ENCODE results near the gene SLC28A1. TPM values are rescaled to one million over a fixed set of nuclear protein-coding genes. Genes with fewer than 3 reads are reported as not detected.

Gene SLC28A1
- total RNA-seq, 1 experiment from 2014 or later: 0.13 TPM

- Histone ChIP-seq H3K4ac (ENCODE audit: low read depth, low read length) (no peak overlapping the region), H3K18ac (ENCODE audit: insufficient read length, low read depth, low read length) (no peak overlapping the region), H3K4me1 (ENCODE audit: insufficient read depth, low read length) (no peaks in the 10 kb centered on the region), H2BK12ac (ENCODE audit: insufficient read length, low read depth, low read length) (no peak overlapping the region), H2AFZ (ENCODE audit: low read length) (no peak overlapping the region), H4K20me1 (ENCODE audit: control insufficient read depth, insufficient read depth, insufficient read length) (no peaks in the 10 kb centered on the region), H2AK5ac (ENCODE audit: insufficient read length, low read length) (no peak overlapping the region), H3K27me3 (ENCODE audit: insufficient read depth, low read length) (no peaks in the 10 kb centered on the region), H3K79me2 (ENCODE audit: insufficient read depth, low read length) (no peaks in the 10 kb centered on the region), H3K4me2 (ENCODE audit: insufficient read depth, insufficient read length, low read length) (no peak overlapping the region), H2BK20ac (ENCODE audit: low read depth, low read length, poor library complexity, severe bottlenecking) (no peak overlapping the region), H3K14ac (ENCODE audit: insufficient read depth, low read length) (no peak overlapping the region), H4K5ac (ENCODE audit: insufficient read length, low read depth, low read length) (no peak overlapping the region), H3K27ac (ENCODE audit: insufficient read length, low read depth, low read length) (no peak overlapping the region), H4K91ac (ENCODE audit: insufficient read length, low read depth, low read length) (no peak overlapping the region), H3K23ac (ENCODE audit: insufficient read length, low read depth, low read length) (no peak overlapping the region), H3K56ac (ENCODE audit: insufficient read length, low read depth, low read length) (no peak overlapping the region), H3K9me3 (ENCODE audit: control insufficient read depth, low read depth, low read length) (no peaks in the 10 kb centered on the region), H4K8ac (replicated peaks; ENCODE audit: insufficient read length, low read depth, low read length) (no peak overlapping the region), H3K9ac (ENCODE audit: extremely low read depth, insufficient read length, low read length) (no peak overlapping the region), H2BK15ac (ENCODE audit: low read depth, low read length) (no peak overlapping the region), H3K23me2 (ENCODE audit: insufficient read length, low read depth, low read length, poor library complexity, severe bottlenecking) (no peaks in the 10 kb centered on the region), H2BK5ac (ENCODE audit: insufficient read length, low read length) (no peak overlapping the region), H3K79me1 (ENCODE audit: insufficient read depth, low read depth, low read length, poor library complexity, severe bottlenecking) (no peaks in the 10 kb centered on the region), H2BK120ac (ENCODE audit: low read depth, low read length, poor library complexity, severe bottlenecking) (no peak overlapping the region), H3T11ph (ENCODE audit: low read length) (no peak overlapping the region)
- H3K4me1 Mint-ChIP-seq: peaks cover 0 to 4% of the 10 kb centered on the region in 2 experiments; a peak in 2 of 4 replicates
- DNase-seq: no peak
- peaks cover 0 to 2% of the 10 kb centered on the region in 2 experiments; a peak in 1 of 5 replicates for H3K9me3 Mint-ChIP-seq
- TF ChIP-seq CTCF (conservative IDR thresholded peaks at IDR 0.05): no peak
- WGBS (ENCODE audit: extremely low coverage, insufficient read length, low lambda C conversion rate): no CpG with 5 or more reads among the region's 4 CpGs
- H3K4me3 Mint-ChIP-seq: no peak overlapping the region
- no peak overlapping the region for H3K27ac Mint-ChIP-seq
- H3K27me3 Mint-ChIP-seq (ENCODE audit: low read depth): peaks cover 11% of the 10 kb centered on the region
- H3K36me3 Mint-ChIP-seq (ENCODE audit: insufficient read depth in 1 of 3, low read depth in 3 of 3): peaks cover 0 to 1% (median 0%) of the 10 kb centered on the region in 3 experiments; a peak in 2 of 7 replicates
These were observed 14.3 kb downstream of the SLC28A1 start for GRCh38 chr15:84898761-84899160.

Measured in H9 (cell line).